Endothelial cell of umbilical vein (primary cell): ENCODE data around the gene CLIC1. TPM values are rescaled to one million over a fixed set of nuclear protein-coding genes. Genes with fewer than 3 reads are reported as not detected.

Experiments
- BruUV-seq: library from RNA; stranded (reverse); fragments of 400-500 nt; replicated peaks from 2 replicates; lab custom pipeline; 2021; lab: Mats Ljungman, UMichigan
- CTCF ChIA-PET: fragments of 300-600, 350-600 bp; sonication (Branson Sonifier 250); formaldehyde crosslinking; loops from one replicate; lab custom pipeline; 2021; ENCODE audit warnings: antibody characterized with exemption, inconsistent platforms; lab: Charles Lee
- POLR2A ChIA-PET: fragments of 300-600, 350-600 bp; sonication (Branson Sonifier 250); formaldehyde crosslinking; loops from one replicate; lab custom pipeline; 2021; ENCODE audit warnings: antibody characterized with exemption, inconsistent platforms; lab: Charles Lee
- DNase-seq: peaks from one replicate; pipeline ENCODE4 v3.0.0-alpha.2; 2011; ENCODE audit warnings: low read depth, low spot score
- FAIRE-seq: peaks from 2 replicates; lab custom pipeline; 2011; peaks lifted over from hg19 to GRCh38; lab: Jason Lieb, UNC
- H2AFZ ChIP-seq: 2 replicates; pipeline ENCODE4 v1.6.0; 2012; ENCODE audit warnings: low read depth, low read length, control low read depth, inconsistent platforms
- H3K27ac ChIP-seq: 2 replicates; pipeline ENCODE4 v1.5.1; 2011; ENCODE audit warnings: low read depth, mild to moderate bottlenecking, control low read depth, low read length, moderate library complexity; ENCODE audit not compliant: insufficient read depth
- H3K27me3 ChIP-seq, 2 experiments: 2 replicates each; pipeline versions ENCODE4 v1.6.0 to v1.6.1; 2011; ENCODE audit warnings: low read length in 2 of 2, mixed read lengths in 1 of 2; ENCODE audit not compliant: control insufficient read depth in 2 of 2, insufficient read depth in 2 of 2
- H3K36me3 ChIP-seq, 2 experiments: 2 replicates in 1 of 2; 3 replicates in 1 of 2; pipeline ENCODE4 v1.5.1; 2011; ENCODE audit warnings: low read length in 2 of 2, mild to moderate bottlenecking in 1 of 2, moderate library complexity in 1 of 2; ENCODE audit not compliant: control insufficient read depth in 2 of 2, insufficient read depth in 2 of 2; ENCODE audit errors: extremely low read depth in 1 of 2
- H3K4me1 ChIP-seq: 3 replicates; pipeline ENCODE4 v1.5.1; 2011; ENCODE audit warnings: mild to moderate bottlenecking, low read length; ENCODE audit not compliant: control insufficient read depth, insufficient read depth; ENCODE audit errors: extremely low read depth
- H3K4me2 ChIP-seq: 2 replicates; pipeline ENCODE4 v1.6.1; 2011; ENCODE audit warnings: low read length, control low read depth, mixed read lengths; ENCODE audit not compliant: insufficient read depth
- H3K4me3 ChIP-seq, 3 experiments: fragments of 200-600 bp in 1 of 3; sonication (generic), shearing (Covaris generic) in 1 of 3; replicated peaks in 1 of 3; 2 replicates each; pipeline ENCODE4 v1.5.1; 2011 to 2016; ENCODE audit warnings: control low read depth in 3 of 3, low read length in 3 of 3, mild to moderate bottlenecking in 2 of 3, inconsistent platforms in 1 of 3, low read depth in 1 of 3, moderate library complexity in 1 of 3; ENCODE audit not compliant: insufficient read depth in 1 of 3
- H3K79me2 ChIP-seq: 2 replicates; pipeline ENCODE4 v1.6.0; 2012; ENCODE audit warnings: low read length, inconsistent platforms; ENCODE audit not compliant: control insufficient read depth, insufficient read depth
- H3K9ac ChIP-seq: replicated peaks from 2 replicates; pipeline ENCODE3; 2011; ENCODE audit warnings: low read length, control low read depth; ENCODE audit not compliant: insufficient read depth; ENCODE audit errors: extremely low read depth
- H3K9me1 ChIP-seq: replicated peaks from 3 replicates; pipeline ENCODE4 v1.6.0; 2011; ENCODE audit warnings: mild to moderate bottlenecking, low read length; ENCODE audit not compliant: control insufficient read depth, insufficient read depth; ENCODE audit errors: extremely low read depth
- H3K9me3 ChIP-seq: replicated peaks from 2 replicates; pipeline ENCODE4 v1.5.1; 2012; ENCODE audit warnings: low read length, inconsistent platforms; ENCODE audit not compliant: control insufficient read depth, insufficient read depth
- H4K20me1 ChIP-seq: replicated peaks from 2 replicates; pipeline ENCODE3; 2011; ENCODE audit warnings: mild to moderate bottlenecking, low read length; ENCODE audit not compliant: control insufficient read depth, insufficient read depth; ENCODE audit errors: extremely low read depth
- EZH2 ChIP-seq: IDR thresholded peaks from 2 replicates; pipeline ENCODE4 v1.6.1; 2012; ENCODE audit warnings: borderline replicate concordance, low read depth, mild to moderate bottlenecking, moderate library complexity, low read length, inconsistent platforms; ENCODE audit not compliant: severe bottlenecking
- FOS ChIP-seq: IDR thresholded peaks from 2 replicates; pipeline ENCODE4 v1.6.1; 2011; ENCODE audit warnings: mild to moderate bottlenecking, low read length, moderate library complexity, borderline replicate concordance; ENCODE audit not compliant: insufficient read depth
- GATA2 ChIP-seq: IDR thresholded peaks from 2 replicates; pipeline ENCODE4 v1.7.0; 2011; ENCODE audit warnings: low read depth, mild to moderate bottlenecking, moderate library complexity, mixed read lengths, low read length; ENCODE audit not compliant: insufficient read length, insufficient read depth
- JUN ChIP-seq: IDR thresholded peaks from 2 replicates; pipeline ENCODE4 v1.6.1; 2011; ENCODE audit warnings: borderline replicate concordance, low read depth; ENCODE audit not compliant: insufficient read length, insufficient read depth
- MYC ChIP-seq: IDR thresholded peaks from one replicate; pipeline ENCODE4 v1.6.1; 2011; ENCODE audit warnings: mild to moderate bottlenecking, low read depth, low read length
- POLR2A ChIP-seq: IDR thresholded peaks from 2 replicates; pipeline ENCODE4 v1.6.1; 2012; ENCODE audit warnings: low read depth, mild to moderate bottlenecking, control low read depth, low read length
- POLR2AphosphoS5 ChIP-seq: IDR thresholded peaks from 2 replicates; pipeline ENCODE4 v1.6.1; 2012; ENCODE audit warnings: low read depth, mild to moderate bottlenecking, control low read depth, low read length, moderate library complexity; ENCODE audit not compliant: insufficient read depth
- dilution Hi-C: fragments of 300-500 bp; cut with MboI; formaldehyde crosslinking; loops from one replicate; pipeline ENCODE4 v1.15.0; 2019; ENCODE audit warnings: low sequenced_read_pairs; ENCODE audit not compliant: extremely low pct_ligation_motif_present
- intact Hi-C: fragments of 100-400 bp; cut with micrococcal nuclease; formaldehyde crosslinking; loops from one replicate; pipeline ENCODE4 v1.10.0; 2022
- polyA plus RNA-seq, 4 experiments: library from polyadenylated mRNA; depleted of rRNA in 3 of 4; stranded (reverse) in 3 of 4; unstranded in 1 of 4; fragments of >200 nt; gene quantifications; 2 replicates each; pipeline versions ENCODE4 v1.2.1 to v1.2.3, GENCODE V29; 2011 to 2012; ENCODE audit warnings: missing spikeins in 1 of 4
- total RNA-seq: library from RNA; stranded (reverse); gene quantifications from 2 replicates; pipeline ENCODE4 v1.2.3, GENCODE V29; 2021
- TF ChIP-seq, protein P1 (sequence below), 2 donors: IDR thresholded peaks; 1 replicate in 1 of 2; 2 replicates in 1 of 2; pipeline ENCODE4 v1.5.1; 2011; ENCODE audit warnings: low read length in 2 of 2, mild to moderate bottlenecking in 2 of 2, moderate library complexity in 2 of 2, control low read depth in 1 of 2, inconsistent platforms in 1 of 2, low read depth in 1 of 2; ENCODE audit not compliant: insufficient read depth in 1 of 2; ENCODE audit errors: extremely low read depth in 1 of 2
- TF ChIP-seq, protein P2 (sequence below): IDR thresholded peaks from 2 replicates; pipeline ENCODE4 v1.6.1; 2011; ENCODE audit not compliant: insufficient read depth, insufficient read length

The CLIC1 gene
- total and polyA plus RNA-seq, 2 donors (not counting 3 experiments of a cell fraction or from before 2014, with no cell fraction given) = 543 to 578 TPM

- dilution Hi-C loops (no loop called here), intact Hi-C loops (no loop called here)
- H3K4me2 ChIP-seq = no peak overlapping the region
- DNase-seq (no peak), FAIRE-seq (no peak)
- no peaks in the 10 kb centered on the region for H3K79me2 ChIP-seq
- BruUV-seq = no TSS peak
- no peak overlapping the region for H3K4me3 ChIP-seq
- H3K9me1 ChIP-seq = no peaks in the 10 kb centered on the region
- H3K27me3 ChIP-seq = no peaks in the 10 kb centered on the region
- TF ChIP-seq, protein P1, sequence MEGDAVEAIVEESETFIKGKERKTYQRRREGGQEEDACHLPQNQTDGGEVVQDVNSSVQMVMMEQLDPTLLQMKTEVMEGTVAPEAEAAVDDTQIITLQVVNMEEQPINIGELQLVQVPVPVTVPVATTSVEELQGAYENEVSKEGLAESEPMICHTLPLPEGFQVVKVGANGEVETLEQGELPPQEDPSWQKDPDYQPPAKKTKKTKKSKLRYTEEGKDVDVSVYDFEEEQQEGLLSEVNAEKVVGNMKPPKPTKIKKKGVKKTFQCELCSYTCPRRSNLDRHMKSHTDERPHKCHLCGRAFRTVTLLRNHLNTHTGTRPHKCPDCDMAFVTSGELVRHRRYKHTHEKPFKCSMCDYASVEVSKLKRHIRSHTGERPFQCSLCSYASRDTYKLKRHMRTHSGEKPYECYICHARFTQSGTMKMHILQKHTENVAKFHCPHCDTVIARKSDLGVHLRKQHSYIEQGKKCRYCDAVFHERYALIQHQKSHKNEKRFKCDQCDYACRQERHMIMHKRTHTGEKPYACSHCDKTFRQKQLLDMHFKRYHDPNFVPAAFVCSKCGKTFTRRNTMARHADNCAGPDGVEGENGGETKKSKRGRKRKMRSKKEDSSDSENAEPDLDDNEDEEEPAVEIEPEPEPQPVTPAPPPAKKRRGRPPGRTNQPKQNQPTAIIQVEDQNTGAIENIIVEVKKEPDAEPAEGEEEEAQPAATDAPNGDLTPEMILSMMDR (IDR thresholded peaks at IDR 0.05; ENCODE audit: extremely low read depth in 1 of 2, insufficient read depth in 1 of 2, low read depth in 1 of 2, low read length in 2 of 2) = no peak
- TF ChIP-seq FOS (no peak), GATA2 (no peak), POLR2AphosphoS5 (no peak), JUN (no peak), MYC (no peak), EZH2 (no peak), POLR2A (no peak)
- TF ChIP-seq, protein P2, sequence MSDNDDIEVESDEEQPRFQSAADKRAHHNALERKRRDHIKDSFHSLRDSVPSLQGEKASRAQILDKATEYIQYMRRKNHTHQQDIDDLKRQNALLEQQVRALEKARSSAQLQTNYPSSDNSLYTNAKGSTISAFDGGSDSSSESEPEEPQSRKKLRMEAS = no peak
- H4K20me1 ChIP-seq = no peaks in the 10 kb centered on the region
- no peaks in the 10 kb centered on the region for H3K9me3 ChIP-seq
- CTCF ChIA-PET = interaction anchor here (0.5 to 1.1 kb wide), 3 partner anchors 27 to 34 kb away, joined by 3 read pairs; no protein-coding TSS in a partner anchor
- H3K27ac ChIP-seq = no peak overlapping the region
- no peaks in the 10 kb centered on the region for H3K4me1 ChIP-seq
- H3K9ac ChIP-seq = no peak overlapping the region
- H2AFZ ChIP-seq = no peak overlapping the region
- POLR2A ChIA-PET = no interaction called here
- H3K36me3 ChIP-seq = peaks cover 2% of the 10 kb centered on the region in 2 experiments
Measured at GRCh38 chr6:31764198-31764597, 27.9 kb upstream of the CLIC1 start.
